ENCODE results near the gene SRGAP1.

DNA sequence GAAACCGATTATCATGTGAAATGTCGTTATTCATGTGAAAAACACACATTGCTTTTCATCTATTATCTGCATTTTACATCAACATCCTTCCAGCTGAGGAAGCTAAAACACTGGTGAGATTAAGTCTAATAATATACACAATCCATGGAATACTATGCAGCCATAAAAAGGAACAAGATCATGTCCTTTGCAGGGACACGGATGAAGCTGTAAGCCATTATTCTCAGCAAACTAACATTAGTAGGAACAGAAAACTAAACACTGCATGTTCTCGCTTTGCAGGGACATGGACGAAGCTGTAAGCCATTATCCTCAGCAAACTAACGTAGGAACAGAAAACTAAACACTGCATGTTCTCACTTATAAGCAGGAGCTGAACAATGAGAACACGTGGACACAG lies 359.3 kb downstream of the SRGAP1 start:
- TF ChIP-seq POLR2AphosphoS5 (IDR thresholded peaks at IDR 0.05; ENCODE audit: low read depth, low read length) = no peak
- TF ChIP-seq, protein P1, sequence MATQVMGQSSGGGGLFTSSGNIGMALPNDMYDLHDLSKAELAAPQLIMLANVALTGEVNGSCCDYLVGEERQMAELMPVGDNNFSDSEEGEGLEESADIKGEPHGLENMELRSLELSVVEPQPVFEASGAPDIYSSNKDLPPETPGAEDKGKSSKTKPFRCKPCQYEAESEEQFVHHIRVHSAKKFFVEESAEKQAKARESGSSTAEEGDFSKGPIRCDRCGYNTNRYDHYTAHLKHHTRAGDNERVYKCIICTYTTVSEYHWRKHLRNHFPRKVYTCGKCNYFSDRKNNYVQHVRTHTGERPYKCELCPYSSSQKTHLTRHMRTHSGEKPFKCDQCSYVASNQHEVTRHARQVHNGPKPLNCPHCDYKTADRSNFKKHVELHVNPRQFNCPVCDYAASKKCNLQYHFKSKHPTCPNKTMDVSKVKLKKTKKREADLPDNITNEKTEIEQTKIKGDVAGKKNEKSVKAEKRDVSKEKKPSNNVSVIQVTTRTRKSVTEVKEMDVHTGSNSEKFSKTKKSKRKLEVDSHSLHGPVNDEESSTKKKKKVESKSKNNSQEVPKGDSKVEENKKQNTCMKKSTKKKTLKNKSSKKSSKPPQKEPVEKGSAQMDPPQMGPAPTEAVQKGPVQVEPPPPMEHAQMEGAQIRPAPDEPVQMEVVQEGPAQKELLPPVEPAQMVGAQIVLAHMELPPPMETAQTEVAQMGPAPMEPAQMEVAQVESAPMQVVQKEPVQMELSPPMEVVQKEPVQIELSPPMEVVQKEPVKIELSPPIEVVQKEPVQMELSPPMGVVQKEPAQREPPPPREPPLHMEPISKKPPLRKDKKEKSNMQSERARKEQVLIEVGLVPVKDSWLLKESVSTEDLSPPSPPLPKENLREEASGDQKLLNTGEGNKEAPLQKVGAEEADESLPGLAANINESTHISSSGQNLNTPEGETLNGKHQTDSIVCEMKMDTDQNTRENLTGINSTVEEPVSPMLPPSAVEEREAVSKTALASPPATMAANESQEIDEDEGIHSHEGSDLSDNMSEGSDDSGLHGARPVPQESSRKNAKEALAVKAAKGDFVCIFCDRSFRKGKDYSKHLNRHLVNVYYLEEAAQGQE (IDR thresholded peaks at IDR 0.05; ENCODE audit: insufficient read depth in 1 of 2, low read depth in 2 of 2, low read length in 2 of 2) = no peak

All from PFSK-1 (cell line).